HG02759 (cell line): ENCODE measurements around the gene TNFSF13.

Experiments used
- ATAC-seq: cut with Tn5 transposase; IDR thresholded peaks from one replicate; pipeline ENCODE4 v1.9.1; 2021; ENCODE audit warnings: mild to moderate bottlenecking, moderate library complexity; ENCODE audit not compliant: unreplicated experiment

Gene TNFSF13

DNA sequence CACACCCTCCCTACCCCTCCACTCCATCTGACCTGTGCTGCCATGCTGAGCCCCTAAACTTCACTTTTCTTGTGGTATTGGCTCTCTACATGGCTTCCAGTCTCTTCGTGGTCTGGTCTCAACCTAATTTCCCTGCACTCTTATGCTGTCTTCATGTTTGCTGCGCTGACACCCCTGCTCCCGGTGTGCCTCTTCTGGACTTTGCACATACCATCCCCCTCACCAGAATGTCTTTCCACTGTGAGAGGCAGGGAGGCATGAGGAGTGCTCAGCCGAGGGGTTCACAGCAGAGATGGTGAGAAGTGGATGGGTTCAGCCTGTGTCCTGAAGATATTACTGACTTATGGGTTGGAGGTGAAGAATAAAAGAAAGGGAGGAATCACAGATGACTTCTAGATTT, 7.2 kb upstream of the TNFSF13 start:
- no peak for ATAC-seq

DNA sequence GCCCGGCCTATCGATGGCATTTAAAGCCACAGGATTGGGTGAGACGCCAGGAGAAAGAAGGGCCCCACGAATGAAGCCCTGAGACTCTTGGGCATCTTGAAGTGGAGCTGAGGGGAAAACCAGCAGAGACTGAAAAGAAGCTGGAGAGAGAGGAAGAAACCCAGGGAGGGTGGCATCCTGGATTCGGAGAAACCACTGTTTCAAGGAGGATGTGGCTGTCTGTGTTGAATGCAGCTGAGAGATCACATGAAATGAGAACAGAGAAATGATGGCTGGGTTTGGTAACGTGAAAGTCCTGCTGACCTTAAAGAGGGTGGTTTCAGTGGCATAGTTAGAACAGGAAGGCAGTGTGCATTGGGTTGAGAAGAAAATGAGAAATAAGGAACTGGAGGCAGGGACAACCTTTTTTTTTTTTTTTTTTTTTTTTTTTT, 5.9 kb upstream of the TNFSF13 start:
- ATAC-seq: peak; percentile 61

DNA sequence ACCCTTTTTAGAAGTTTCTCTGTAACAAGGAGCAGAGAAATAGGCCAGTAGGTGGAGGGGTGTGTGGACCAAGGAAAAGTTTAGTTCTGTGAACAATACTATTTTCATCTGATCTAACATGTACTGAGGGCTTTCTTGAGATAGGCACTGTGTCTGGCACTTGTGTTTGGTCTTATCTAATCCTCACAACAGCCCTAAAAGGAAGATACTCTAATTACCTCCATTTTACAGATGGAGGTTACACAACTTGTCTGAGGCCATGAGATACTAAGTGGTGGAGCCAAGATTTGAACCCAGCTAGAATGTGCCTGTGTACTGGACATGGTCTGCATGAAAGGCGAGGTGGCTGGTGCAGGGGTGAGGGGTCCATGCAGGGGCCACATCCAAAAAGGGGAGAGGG, 5.2 kb upstream of the TNFSF13 start:
- no peak for ATAC-seq

DNA sequence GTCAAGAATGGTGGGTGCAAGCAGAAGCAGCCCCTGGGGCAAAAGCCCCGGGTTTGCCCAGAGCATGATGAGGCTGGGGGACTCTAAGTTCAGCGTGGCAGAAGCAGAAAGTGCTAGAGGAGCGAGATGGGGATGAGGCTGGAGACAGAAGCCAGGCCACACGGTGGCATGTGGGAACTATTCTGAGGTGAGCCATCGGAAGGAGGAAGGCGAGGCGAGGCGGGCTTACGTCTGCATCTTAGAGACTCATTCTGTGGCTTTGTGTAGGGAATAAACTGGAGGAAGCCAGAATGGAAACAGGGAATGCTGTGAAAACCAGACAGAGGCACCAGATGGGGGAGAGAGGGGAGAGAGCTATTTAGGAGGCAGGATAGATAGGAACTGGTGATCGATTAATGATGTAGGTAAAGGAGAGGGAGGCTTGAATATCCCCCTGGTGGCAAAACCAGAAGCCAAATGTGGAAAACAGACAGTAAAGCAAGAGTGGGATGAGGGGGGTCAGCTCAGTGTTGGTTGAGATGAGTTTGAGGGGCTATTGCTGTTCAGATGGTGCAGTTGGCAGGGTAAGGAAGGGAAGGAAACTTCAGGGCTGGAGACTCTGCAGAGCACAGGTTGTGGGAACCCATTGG, 3.1 kb upstream of the TNFSF13 start:
- ATAC-seq: no peak

DNA sequence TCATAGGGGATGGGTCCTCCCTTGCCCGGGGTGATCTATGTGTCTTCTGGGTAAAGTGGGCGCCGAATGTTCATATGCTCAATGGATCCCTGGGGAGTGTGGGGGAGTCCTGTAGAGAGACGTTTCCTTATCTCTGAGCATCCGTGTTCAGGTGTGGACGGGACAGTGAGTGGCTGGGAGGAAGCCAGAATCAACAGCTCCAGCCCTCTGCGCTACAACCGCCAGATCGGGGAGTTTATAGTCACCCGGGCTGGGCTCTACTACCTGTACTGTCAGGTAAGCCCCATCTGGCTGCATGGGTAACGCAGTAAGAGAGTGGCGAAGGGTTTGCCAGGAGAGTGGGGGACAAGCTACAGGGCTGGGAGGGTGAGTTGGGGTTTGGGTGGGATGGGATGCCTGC, 1.9 kb upstream of the TNFSF13 start:
- ATAC-seq: no peak

DNA sequence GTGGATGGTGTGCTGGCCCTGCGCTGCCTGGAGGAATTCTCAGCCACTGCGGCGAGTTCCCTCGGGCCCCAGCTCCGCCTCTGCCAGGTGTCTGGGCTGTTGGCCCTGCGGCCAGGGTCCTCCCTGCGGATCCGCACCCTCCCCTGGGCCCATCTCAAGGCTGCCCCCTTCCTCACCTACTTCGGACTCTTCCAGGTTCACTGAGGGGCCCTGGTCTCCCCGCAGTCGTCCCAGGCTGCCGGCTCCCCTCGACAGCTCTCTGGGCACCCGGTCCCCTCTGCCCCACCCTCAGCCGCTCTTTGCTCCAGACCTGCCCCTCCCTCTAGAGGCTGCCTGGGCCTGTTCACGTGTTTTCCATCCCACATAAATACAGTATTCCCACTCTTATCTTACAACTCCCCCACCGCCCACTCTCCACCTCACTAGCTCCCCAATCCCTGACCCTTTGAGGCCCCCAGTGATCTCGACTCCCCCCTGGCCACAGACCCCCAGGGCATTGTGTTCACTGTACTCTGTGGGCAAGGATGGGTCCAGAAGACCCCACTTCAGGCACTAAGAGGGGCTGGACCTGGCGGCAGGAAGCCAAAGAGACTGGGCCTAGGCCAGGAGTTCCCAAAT, 1.3 kb upstream of the TNFSF13 start:
- no peak for ATAC-seq

DNA sequence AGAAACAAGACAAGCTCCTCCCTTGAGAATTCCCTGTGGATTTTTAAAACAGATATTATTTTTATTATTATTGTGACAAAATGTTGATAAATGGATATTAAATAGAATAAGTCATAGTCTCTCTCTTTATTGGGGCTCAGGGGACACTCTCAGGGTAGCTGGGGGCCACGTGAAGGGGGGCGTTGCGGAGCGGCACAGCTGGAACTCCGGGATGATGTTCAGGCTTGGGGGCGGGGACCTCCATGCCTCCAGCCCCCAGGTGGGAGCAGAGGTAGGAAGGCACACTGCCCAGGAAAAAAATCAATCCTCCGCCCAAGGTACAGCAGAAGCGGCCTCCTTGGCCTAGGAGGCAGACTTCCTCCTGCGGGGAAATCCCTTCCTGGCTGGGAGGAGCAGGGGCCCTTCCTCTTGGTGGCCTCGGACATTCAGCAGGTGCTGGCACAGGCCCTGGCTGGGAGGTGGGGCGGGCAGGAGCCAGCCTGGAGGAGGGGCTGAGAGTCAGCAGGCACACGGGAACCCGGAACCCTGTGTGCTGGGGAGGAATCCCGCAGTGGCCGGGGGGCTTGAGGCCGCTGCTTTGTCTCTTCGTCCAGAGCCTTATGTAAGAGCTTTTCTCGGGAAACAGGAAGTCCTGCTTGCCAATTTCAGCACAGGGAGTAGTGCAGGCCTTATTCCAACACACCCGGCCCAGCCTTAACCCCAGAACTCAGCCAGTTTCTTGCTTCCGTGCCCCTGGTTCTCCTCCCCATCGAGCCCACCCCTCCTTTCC, 591 bp upstream of the TNFSF13 start:
- ATAC-seq: no peak

DNA sequence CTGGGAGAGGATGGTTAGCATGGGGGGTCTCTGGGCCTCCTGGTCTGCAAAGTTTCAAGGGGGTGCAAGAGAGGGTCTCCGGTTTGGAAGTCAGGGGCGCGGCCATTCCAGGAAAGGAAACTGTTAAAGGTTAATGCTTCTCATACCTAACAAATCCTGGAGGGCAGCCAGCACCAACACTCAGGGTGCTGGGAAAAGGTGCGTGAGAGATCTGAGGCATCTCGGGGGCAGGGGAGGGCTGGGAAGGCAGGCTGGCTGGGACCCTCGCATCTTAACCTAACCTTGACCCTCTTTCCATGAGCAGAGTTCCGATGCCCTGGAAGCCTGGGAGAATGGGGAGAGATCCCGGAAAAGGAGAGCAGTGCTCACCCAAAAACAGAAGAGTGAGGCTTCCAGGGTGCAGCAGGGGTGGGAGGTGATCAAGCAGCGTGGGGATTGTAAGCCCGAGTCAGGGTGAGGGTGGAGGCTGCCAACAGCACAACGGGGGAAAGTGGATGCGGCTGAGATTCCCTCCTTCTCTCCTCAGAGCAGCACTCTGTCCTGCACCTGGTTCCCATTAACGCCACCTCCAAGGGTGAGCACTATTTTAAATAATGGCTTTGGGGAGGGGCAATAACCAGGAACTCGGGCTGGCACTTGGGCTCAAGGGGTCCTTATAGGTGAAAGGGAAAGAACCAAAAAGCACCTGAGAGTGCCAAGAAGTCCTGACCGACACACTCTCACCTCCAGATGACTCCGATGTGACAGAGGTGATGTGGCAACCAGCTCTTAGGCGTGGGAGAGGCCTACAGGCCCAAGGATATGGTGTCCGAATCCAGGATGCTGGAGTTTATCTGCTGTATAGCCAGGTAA, 996 bp downstream of the TNFSF13 start:
- ATAC-seq: no peak

DNA sequence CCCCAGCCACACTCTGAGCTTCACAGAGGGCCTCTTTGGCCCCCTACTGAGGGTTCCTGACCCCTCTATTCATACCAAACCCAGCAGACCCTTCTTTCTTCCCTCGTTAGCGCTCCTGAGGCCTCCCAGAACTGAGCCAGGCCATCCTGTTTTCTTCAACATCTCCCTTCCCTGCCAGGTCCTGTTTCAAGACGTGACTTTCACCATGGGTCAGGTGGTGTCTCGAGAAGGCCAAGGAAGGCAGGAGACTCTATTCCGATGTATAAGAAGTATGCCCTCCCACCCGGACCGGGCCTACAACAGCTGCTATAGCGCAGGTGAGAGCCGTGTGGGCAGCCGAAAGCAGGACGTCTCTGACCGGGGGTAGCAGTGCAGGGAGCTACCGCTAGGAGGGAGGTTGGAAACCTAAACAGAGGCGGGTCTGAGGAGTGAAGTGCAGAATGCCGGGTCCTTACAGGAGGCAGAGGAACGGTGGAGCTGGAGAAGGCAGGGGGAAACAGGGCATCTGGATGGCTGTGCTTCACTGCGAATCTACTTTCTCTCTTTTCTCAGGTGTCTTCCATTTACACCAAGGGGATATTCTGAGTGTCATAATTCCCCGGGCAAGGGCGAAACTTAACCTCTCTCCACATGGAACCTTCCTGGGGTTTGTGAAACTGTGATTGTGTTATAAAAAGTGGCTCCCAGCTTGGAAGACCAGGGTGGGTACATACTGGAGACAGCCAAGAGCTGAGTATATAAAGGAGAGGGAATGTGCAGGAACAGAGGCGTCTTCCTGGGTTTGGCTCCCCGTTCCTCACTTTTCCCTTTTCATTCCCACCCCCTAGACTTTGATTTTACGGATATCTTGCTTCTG, 1.9 kb downstream of the TNFSF13 start:
- no peak for ATAC-seq

DNA sequence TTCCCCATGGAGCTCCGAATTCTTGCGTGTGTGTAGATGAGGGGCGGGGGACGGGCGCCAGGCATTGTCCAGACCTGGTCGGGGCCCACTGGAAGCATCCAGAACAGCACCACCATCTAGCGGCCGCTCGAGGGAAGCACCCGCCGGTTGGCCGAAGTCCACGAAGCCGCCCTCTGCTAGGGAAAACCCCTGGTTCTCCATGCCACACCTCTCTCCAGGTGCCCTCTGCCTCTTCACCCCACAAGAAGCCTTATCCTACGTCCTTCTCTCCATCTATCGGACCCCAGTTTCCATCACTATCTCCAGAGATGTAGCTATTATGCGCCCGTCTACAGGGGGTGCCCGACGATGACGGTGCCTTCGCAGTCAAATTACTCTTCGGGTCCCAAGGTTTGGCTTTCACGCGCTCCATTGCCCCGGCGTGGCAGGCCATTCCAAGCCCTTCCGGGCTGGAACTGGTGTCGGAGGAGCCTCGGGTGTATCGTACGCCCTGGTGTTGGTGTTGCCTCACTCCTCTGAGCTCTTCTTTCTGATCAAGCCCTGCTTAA, 2.6 kb downstream of the TNFSF13 start:
- ATAC-seq: peak; percentile 46

DNA sequence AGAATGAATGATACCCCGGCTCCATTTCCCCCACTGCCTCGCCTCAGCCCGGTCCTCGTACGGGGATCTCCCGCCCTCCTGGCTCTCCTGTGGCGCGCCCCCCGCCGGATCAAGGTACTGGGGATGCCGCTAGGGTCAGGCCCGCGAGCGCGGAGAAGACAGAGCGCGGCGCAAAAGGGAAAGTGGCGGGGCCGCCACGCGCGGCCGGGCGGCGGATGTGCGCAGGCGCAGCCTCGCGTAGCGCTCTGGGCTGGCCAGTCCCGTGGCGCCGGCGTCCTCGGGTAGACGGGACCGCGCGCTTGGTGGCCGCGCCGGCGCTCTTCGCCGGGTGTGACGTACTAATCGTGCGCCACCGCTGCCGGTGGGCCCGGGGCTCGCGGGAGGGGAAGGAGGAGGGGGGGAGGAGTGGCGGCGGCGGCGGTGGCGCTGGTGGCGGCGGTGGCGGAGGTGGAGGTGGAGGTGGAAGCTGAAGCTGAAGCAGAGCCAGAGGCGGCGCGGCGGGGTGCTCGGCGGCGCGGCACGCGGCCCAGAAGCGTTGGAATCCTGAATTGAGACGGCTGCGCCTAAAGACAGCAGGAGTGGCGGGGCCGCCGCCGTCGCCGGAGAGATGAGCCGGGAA, 3.1 kb downstream of the TNFSF13 start, which contains the start of gene SENP3:
TSS of gene SENP3 (plus strand) at position 331 of the 619 bp plus-strand sequence. CDS start 1,158 bp downstream, outside the sequence.
- ATAC-seq: peak; percentile 70

DNA sequence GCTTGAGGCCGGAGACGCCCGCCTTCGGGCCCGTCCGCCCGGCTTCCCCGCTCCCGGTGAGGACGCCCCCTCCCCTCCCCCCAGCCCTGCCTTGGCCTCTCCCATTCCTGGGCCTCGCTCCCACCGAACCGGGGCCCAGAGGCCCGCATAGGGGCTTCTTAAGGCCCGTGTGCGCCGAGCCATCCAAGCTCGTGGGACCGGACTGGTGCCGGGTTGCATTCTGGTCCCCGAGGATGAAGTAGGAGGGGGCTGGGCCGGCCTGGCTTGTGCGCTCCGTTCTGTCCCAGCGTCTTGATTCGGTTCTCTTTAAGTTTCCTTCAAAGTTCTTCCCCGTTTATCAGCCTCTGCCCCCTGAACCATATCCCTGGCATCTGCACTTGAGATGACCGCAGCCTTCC, 3.7 kb downstream of the TNFSF13 start:
- ATAC-seq: peak; percentile 7

DNA sequence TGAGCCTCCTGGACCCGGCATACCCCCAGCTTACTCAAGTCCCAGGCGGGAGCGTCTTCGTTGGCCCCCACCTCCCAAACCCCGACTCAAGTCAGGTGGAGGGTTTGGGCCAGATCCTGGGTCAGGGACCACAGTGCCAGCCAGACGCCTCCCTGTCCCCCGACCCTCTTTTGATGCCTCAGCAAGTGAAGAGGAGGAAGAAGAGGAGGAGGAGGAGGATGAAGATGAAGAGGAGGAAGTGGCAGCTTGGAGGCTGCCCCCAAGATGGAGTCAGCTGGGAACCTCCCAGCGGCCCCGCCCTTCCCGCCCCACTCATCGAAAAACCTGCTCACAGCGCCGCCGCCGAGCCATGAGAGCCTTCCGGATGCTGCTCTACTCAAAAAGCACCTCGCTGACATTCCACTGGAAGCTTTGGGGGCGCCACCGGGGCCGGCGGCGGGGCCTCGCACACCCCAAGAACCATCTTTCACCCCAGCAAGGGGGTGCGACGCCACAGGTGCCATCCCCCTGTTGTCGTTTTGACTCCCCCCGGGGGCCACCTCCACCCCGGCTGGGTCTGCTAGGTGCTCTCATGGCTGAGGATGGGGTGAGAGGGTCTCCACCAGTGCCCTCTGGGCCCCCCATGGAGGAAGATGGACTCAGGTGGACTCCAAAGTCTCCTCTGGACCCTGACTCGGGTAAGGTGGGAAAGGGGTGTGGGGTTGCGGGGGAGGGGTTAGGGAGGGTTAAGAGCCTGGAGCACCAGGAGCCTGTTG, 4.7 kb downstream of the TNFSF13 start:
- ATAC-seq: no peak

DNA sequence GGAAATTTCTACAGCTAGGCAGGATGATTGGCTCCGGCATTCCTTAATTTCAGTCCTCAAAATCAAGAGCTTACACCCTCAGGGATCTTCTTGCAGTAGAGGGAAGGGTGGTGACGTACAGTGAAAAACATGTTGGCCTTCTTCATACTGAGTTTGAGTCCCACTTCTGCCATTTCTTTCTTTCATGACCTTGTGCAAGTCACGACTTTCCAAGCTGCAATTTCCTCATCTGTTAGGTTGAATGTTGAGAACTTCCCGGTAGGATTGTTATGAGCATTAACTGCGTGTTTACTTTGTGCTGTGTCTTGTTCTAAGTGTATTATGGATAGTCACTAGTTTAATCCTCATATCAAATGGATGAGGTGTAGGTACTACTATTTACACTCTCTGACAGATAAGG, 11.0 kb downstream of the TNFSF13 start:
- no peak for ATAC-seq

DNA sequence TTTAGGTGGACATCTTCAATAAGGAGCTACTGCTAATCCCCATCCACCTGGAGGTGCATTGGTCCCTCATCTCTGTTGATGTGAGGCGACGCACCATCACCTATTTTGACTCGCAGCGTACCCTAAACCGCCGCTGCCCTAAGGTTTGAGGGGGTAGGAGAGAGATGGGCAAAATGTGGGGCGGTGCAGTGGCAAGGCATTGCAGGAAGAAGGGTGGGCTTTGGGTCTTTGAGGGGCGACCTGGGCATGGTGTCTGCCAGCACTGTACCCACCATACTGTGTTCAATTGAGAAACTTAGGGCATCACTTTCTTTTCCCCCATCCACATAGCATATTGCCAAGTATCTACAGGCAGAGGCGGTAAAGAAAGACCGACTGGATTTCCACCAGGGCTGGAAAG, 11.8 kb downstream of the TNFSF13 start:
- ATAC-seq: no peak

DNA sequence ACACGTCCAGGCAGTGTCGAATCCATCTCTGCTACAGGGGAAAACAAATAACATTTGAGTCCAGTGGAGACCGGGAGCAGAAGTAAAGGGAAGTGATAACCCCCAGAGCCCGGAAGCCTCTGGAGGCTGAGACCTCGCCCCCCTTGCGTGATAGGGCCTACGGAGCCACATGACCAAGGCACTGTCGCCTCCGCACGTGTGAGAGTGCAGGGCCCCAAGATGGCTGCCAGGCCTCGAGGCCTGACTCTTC, 13.7 kb downstream of the TNFSF13 start:
- ATAC-seq: no peak

DNA sequence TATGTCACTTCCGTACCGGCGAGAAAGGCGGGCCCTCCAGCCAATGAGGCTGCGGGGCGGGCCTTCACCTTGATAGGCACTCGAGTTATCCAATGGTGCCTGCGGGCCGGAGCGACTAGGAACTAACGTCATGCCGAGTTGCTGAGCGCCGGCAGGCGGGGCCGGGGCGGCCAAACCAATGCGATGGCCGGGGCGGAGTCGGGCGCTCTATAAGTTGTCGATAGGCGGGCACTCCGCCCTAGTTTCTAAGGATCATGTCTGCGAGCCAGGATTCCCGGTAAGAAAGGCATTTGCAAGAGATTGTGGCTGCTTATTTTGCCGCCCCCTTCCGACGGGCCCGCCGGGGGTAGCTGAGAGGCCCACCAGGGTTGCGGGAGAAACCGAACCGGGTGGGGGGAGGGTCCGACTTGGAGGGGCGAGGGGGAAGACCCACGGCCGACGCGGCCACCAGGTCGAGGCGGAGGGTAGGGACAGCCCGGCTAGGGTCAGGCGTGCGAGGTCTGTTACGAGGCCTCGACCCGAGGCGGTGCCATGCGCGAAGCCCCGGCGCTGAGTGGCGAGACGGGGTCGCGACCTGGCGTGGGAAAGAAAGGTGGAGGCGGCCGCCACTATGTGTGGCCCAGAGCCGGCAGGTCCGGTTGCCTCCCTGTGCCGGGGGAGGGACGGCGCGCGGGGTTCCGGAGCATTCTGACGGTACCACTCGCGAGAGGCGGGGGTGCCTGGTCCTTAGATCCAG, 14.2 kb downstream of the TNFSF13 start:
- peak; percentile 89 for ATAC-seq

DNA sequence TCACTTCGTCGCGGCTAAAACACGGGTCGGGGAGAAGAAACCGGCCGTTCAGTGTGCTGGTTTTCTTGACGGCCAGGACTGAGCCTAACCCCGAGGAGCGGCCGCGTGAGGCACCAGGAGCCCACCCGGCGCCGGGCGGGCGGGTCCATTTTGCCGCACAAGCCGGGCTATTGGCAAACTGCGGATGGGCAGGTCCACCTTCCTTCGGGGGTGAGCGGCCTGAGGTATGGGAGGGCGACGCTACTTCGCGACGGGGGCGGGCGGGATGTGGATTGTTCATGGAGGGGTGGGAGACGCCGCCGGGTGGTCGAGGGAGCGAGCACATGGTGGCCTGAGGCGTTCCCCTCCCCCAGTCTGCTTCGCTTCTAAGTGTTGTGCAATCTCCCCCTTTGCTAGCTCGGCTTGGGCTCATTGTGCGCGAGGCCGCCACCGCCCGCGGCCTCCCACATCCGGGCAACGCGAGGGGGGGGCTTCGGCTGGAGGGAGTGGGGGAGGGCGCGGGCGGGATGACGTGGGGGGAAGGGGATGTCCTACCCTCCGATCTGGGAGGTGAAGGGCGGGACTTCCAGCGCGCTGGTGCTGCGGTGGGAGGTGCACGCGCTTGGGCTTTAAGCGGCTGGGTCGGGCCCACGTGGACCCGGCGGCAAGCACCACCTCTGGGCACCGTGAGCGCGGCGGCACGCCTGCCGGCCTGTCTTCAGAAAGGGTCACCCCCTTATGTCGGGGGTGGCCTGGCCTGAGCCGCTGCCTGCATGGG, 15.0 kb downstream of the TNFSF13 start:
- ATAC-seq: no peak
